ENCODE data around the gene PRKAR2B. TPM values are rescaled to one million over a fixed set of nuclear protein-coding genes. Genes with fewer than 3 reads are reported as not detected.

The PRKAR2B gene
- total RNA-seq, 1 donor = 2.7 TPM

GRCh38 chr7:107115114-107115513 lies 70.6 kb downstream of the PRKAR2B start:
- TF ChIP-seq CTCF (IDR thresholded peaks at IDR 0.05; ENCODE audit: insufficient read depth, low read length) = no peak
- no peak for DNase-seq (ENCODE audit: low read depth)
- H3K4me3 ChIP-seq (ENCODE audit: low read depth, low read length) = no peak overlapping the region

- TF ChIP-seq CTCF (IDR thresholded peaks at IDR 0.05; ENCODE audit: insufficient read depth, low read length) = no peak
- DNase-seq (ENCODE audit: low read depth) = no peak
- no peak overlapping the region for H3K4me3 ChIP-seq (ENCODE audit: low read depth, low read length)
Observed at GRCh38 chr7:107115762-107116540, 71.4 kb downstream of the PRKAR2B start.

GRCh38 chr7:107118109-107118900 lies 73.8 kb downstream of the PRKAR2B start:
- no peak for TF ChIP-seq CTCF (IDR thresholded peaks at IDR 0.05; ENCODE audit: insufficient read depth, low read length)
- peak; percentile 6 for DNase-seq (ENCODE audit: low read depth)
- no peak overlapping the region for H3K4me3 ChIP-seq (ENCODE audit: low read depth, low read length)

GRCh38 chr7:107119376-107120105 lies 75.0 kb downstream of the PRKAR2B start:
- TF ChIP-seq CTCF (IDR thresholded peaks at IDR 0.05; ENCODE audit: insufficient read depth, low read length) = no peak
- H3K4me3 ChIP-seq (ENCODE audit: low read depth, low read length) = no peak overlapping the region
- DNase-seq (ENCODE audit: low read depth) = no peak

GRCh38 chr7:107122486-107122911 lies 78.0 kb downstream of the PRKAR2B start:
- no peak for DNase-seq (ENCODE audit: low read depth)
- TF ChIP-seq CTCF (IDR thresholded peaks at IDR 0.05; ENCODE audit: insufficient read depth, low read length) = no peak
- H3K4me3 ChIP-seq (ENCODE audit: low read depth, low read length) = no peak overlapping the region

GRCh38 chr7:107123392-107123791 lies 78.9 kb downstream of the PRKAR2B start:
- H3K4me3 ChIP-seq (ENCODE audit: low read depth, low read length) = no peak overlapping the region
- no peak for DNase-seq (ENCODE audit: low read depth)
- TF ChIP-seq CTCF (IDR thresholded peaks at IDR 0.05; ENCODE audit: insufficient read depth, low read length) = no peak

Measured in fibroblast of the aortic adventitia (primary cell).